HepG2 (cell line): ENCODE measurements around the gene WDR37. TPM values are rescaled to one million over a fixed set of nuclear protein-coding genes. Genes with fewer than 3 reads are reported as not detected.
A peak's percentile ranks its signal among the peaks of the same experiment; 100 is the strongest.

Experiments
- AGO1 ChIP-seq: fragments of 200-400 bp; formaldehyde crosslinking; IDR thresholded peaks from 2 replicates; pipeline ENCODE4 v1.6.1; 2017; ENCODE audit warnings: mild to moderate bottlenecking, low read depth, low read length, moderate library complexity; ENCODE audit not compliant: poor library complexity, severe bottlenecking
- DMAP1 ChIP-seq: IDR thresholded peaks from 2 replicates; pipeline ENCODE4 v1.6.1; 2016
- ELF4 ChIP-seq: sonication (generic); formaldehyde crosslinking; IDR thresholded peaks from 2 replicates; pipeline ENCODE4 v1.5.0; 2020; ENCODE audit warnings: missing genetic modification reagents, mild to moderate bottlenecking, moderate library complexity, borderline replicate concordance
- ETS1 ChIP-seq: sonication (generic); formaldehyde crosslinking; IDR thresholded peaks from 2 replicates; pipeline ENCODE4 v1.4.0; 2020; ENCODE audit warnings: missing genetic modification reagents
- FLYWCH1 ChIP-seq: sonication (generic); formaldehyde crosslinking; IDR thresholded peaks from 2 replicates; pipeline ENCODE4 v1.8.1; 2023; ENCODE audit warnings: mild to moderate bottlenecking, missing genetic modification reagents
- GLI4 ChIP-seq: sonication (generic); formaldehyde crosslinking; IDR thresholded peaks from 2 replicates; pipeline ENCODE4 v1.5.1; 2020; ENCODE audit warnings: missing genetic modification reagents, mild to moderate bottlenecking, moderate library complexity, borderline replicate concordance
- HDAC1 ChIP-seq: sonication (generic); formaldehyde crosslinking; IDR thresholded peaks from 2 replicates; pipeline ENCODE4 v1.5.1; 2020; ENCODE audit warnings: mild to moderate bottlenecking, missing genetic modification reagents
- MXD4 ChIP-seq: IDR thresholded peaks from 2 replicates; pipeline ENCODE4 v1.6.1; 2016; ENCODE audit warnings: mild to moderate bottlenecking, missing biosample characterization, missing genetic modification reagents
- NCOR1 ChIP-seq: fragments of 200-600 bp; sonication (generic); IDR thresholded peaks from 2 replicates; pipeline ENCODE4 v1.7.0; 2017; ENCODE audit warnings: antibody characterized with exemption, low read length, borderline replicate concordance
- PATZ1 ChIP-seq: sonication (generic); formaldehyde crosslinking; IDR thresholded peaks from 2 replicates; pipeline ENCODE4 v1.4.0; 2020; ENCODE audit warnings: missing genetic modification reagents
- PHF5A ChIP-seq: IDR thresholded peaks from one replicate; pipeline ENCODE4 v1.6.1; 2018; ENCODE audit warnings: low read depth, missing genetic modification reagents; ENCODE audit not compliant: unreplicated experiment
- SNAPC4 ChIP-seq: sonication (generic); formaldehyde crosslinking; IDR thresholded peaks from 2 replicates; pipeline ENCODE4 v1.4.0; 2020; ENCODE audit warnings: mild to moderate bottlenecking, missing genetic modification reagents
- SP1 ChIP-seq, 2 experiments: fragments of 450-650 bp in 1 of 2; sonication (generic) in 1 of 2; formaldehyde crosslinking in 1 of 2; IDR thresholded peaks; 2 replicates each; pipeline versions ENCODE4 v1.4.0 to v1.6.1; 2016 to 2020; ENCODE audit warnings: missing genetic modification reagents in 1 of 2
- THAP11 ChIP-seq: IDR thresholded peaks from 2 replicates; pipeline ENCODE4 v1.6.1; 2016; ENCODE audit warnings: missing biosample characterization, missing genetic modification reagents
- USF2 ChIP-seq, 2 experiments: sonication (generic) in 1 of 2; formaldehyde crosslinking in 1 of 2; IDR thresholded peaks; 2 replicates each; pipeline versions ENCODE4 v1.5.1 to v1.6.1; 2011 to 2020; ENCODE audit warnings: borderline replicate concordance in 1 of 2, low read depth in 1 of 2, low read length in 1 of 2, mild to moderate bottlenecking in 1 of 2, missing genetic modification reagents in 1 of 2, moderate library complexity in 1 of 2
- ZNF180 ChIP-seq: sonication (generic); formaldehyde crosslinking; IDR thresholded peaks from 2 replicates; pipeline ENCODE4 v1.4.0; 2020; ENCODE audit warnings: low read depth, missing genetic modification reagents, borderline replicate concordance
- ZNF333 ChIP-seq: sonication (generic); formaldehyde crosslinking; IDR thresholded peaks from 2 replicates; pipeline ENCODE4 v1.4.0; 2020; ENCODE audit warnings: mild to moderate bottlenecking, missing genetic modification reagents, borderline replicate concordance
- ZNF766 ChIP-seq: sonication (generic); formaldehyde crosslinking; IDR thresholded peaks from 2 replicates; pipeline ENCODE4 v1.5.0; 2020; ENCODE audit warnings: missing genetic modification reagents, borderline replicate concordance
- polyA plus RNA-seq, 8 experiments: library from polyadenylated mRNA; depleted of rRNA in 3 of 8; stranded (reverse) in 7 of 8; unstranded in 1 of 8; fragments of >200 nt; fragmentation: Illumina TruSeq in 4 of 8; extraction: Trizol in 4 of 8; gene quantifications; 2 replicates each; pipeline versions ENCODE4 v1.2.1 to v1.2.3, GENCODE V29; 2011 to 2016; ENCODE audit warnings: low read depth in 4 of 8, missing spikeins in 1 of 8, mixed read lengths in 1 of 8; ENCODE audit not compliant: insufficient read depth in 1 of 8
- total RNA-seq, 5 experiments: library from RNA; depleted of rRNA; stranded (reverse); fragments of >200 nt; fragmentation: Illumina TruSeq; extraction: Trizol; gene quantifications; 2 replicates each; pipeline ENCODE4 v1.2.3, GENCODE V29; 2016; ENCODE audit warnings: low read depth in 1 of 5

The WDR37 gene
- total and polyA plus RNA-seq, 2 of the 13 experiments (the other 11 are each of a cell fraction or from before 2014, with no cell fraction given) = 5.9 to 7.5 TPM

GRCh38 chr10:1048732-1049424, 7.3 kb upstream of the WDR37 start, which contains the start of gene IDI1 (continued):
- no peak for TF ChIP-seq ZNF766
- TF ChIP-seq SP1 (IDR thresholded peaks at IDR 0.05) = peak; percentile 93
- peak; percentile 98 for TF ChIP-seq SP1 (CRISPR knock-in tag; IDR thresholded peaks at IDR 0.05)
- peak; percentile 98 for TF ChIP-seq AGO1
- peak; percentile 88; the same call in 1 of the 2 replicates for TF ChIP-seq ZNF333 (CRISPR knock-in tag)
- no peak for TF ChIP-seq USF2 (IDR thresholded peaks at IDR 0.05; ENCODE audit: low read depth, low read length)
- TF ChIP-seq USF2 (CRISPR knock-in tag; IDR thresholded peaks at IDR 0.05; ENCODE audit: borderline replicate concordance) = peak; percentile 21; the same call in 1 of the 2 replicates
- TF ChIP-seq MXD4 = peak; percentile 82; the same call in 1 of the 2 replicates
- TF ChIP-seq ZNF180 (CRISPR knock-in tag) = 0 out of 2 replicates have a peak, but pooled peaks have one; percentile 32
- no peak for TF ChIP-seq ELF4
- TF ChIP-seq FLYWCH1 = no peak
- peak; percentile 92 for TF ChIP-seq HDAC1 (CRISPR knock-in tag)
- no peak for TF ChIP-seq ETS1 (CRISPR knock-in tag)
- TF ChIP-seq PHF5A (CRISPR knock-in tag) = peak; percentile 61
- TF ChIP-seq DMAP1 (CRISPR knock-in tag) = peak; percentile 84
- peak; percentile 90 for TF ChIP-seq SNAPC4 (CRISPR knock-in tag)
- peak; percentile 86 for TF ChIP-seq PATZ1
- peak; percentile 81 for TF ChIP-seq THAP11 (CRISPR knock-in tag)
- no peak for TF ChIP-seq GLI4 (CRISPR knock-in tag)
- 0 out of 2 replicates have a peak, but pooled peaks have one; percentile 6 for TF ChIP-seq NCOR1
